ENCODE results near the gene TBC1D4.

GRCh38 chr13:75482070-75482819 is at the start of gene TBC1D4:
- TF ChIP-seq POLR2A (conservative IDR thresholded peaks at IDR 0.05) = no peak
- no peak for TF ChIP-seq EZH2 (IDR thresholded peaks at IDR 0.05; ENCODE audit: borderline replicate concordance, low read depth, low read length)
- TF ChIP-seq POLR2AphosphoS5 (IDR thresholded peaks at IDR 0.05; ENCODE audit: control insufficient read depth, insufficient read depth, low read depth, low read length) = no peak
- no peak for TF ChIP-seq MAFK (IDR thresholded peaks at IDR 0.05; ENCODE audit: low read length)
- peak; percentile 61 to 71 (median 64) for TF ChIP-seq CTCF (IDR thresholded peaks at IDR 0.05 in 2 of 3, conservative IDR thresholded peaks at IDR 0.05 in 1 of 3; ENCODE audit: insufficient read depth in 2 of 3, low read depth in 1 of 3, low read length in 3 of 3)

Measured in K562 (cell line).